ENCODE data around the gene TMPRSS11F.

TMPRSS11F gene

DNA sequence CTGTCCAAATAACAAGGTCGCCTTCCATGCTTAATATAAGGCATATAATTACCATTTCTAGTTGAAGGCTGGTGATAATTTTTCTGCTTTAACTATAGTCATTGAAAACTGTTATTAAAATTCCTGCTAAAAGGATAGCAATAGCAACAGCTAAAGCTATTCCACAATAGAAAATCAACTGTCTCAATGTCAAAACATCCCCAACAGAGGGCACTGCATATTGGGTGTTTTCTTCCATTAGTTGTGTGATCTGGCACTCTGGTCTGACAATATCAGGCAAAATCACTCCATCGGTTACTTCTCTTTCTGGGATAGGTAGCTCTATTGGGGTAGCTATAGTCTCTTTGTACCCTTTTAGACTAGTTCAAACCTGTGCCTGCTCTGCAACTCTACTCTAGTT, 53.5 kb downstream of the TMPRSS11F start:
- no peak for DNase-seq

GRCh38 chr4:68074397-68074796, 55.3 kb downstream of the TMPRSS11F start:
- DNase-seq = no peak

- no peak for DNase-seq
These were observed 59.4 kb downstream of the TMPRSS11F start for GRCh38 chr4:68070302-68070701.

DNA sequence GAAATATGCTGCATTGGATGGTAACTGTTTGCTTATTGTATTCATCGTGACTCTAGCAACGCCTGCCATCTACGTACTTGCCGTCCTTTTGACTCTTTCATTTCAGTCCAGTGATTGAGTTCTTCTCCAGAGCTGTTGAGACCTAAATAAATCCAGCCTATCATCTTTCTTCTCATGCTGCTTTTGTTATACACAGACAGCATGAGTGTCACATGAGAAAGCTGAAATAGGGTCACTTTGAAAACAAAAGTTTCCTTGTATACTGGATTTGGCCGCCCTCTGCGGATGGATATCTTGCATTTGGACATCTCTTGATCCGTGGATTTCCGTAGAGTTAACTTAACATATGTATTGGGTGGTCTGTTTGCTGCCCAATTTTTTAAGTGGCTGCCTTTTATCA, 67.2 kb downstream of the TMPRSS11F start:
- DNase-seq = no peak

DNA sequence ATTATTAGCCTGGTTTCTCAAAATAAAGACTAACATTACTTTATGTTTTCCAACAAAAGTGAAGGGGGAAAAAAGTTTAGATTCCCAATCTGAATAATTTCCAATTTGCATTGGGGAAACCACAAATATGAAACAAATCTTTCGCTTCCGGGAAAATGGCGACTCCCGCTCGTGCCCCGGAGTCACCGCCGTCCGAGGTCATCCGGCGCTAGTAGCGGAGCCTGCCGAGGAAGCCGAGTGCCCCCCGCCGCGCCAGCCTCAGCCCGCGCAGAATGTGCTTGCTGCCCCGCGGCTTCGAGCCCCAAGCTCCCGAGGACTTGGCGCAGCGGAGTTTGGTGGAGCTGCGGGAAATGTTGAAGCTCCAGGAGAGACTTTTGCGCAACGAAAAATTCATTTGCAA, 91.4 kb downstream of the TMPRSS11F start:
- no peak for DNase-seq

- DNase-seq = no peak
These were observed 108.5 kb downstream of the TMPRSS11F start for GRCh38 chr4:68021185-68021584.

DNA sequence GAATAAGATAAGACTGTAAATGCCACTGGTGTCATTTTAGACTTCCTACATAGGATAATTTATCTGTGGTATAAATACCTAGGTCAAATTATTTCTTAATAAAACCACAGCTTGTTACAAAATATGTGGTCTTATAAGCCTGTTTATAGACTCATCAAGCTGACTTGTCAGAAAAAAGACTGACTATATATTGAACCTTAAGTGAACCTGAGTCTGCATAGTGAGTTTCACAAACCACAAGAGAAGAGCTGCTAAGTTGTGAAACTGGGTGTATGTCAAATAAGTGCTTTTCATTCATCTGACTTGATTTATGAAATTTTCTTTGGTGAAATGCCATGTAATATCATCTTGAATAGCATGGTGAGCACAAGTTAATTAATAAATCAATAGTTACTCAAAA, 118.0 kb downstream of the TMPRSS11F start:
- no peak for DNase-seq

Measured in T-helper 2 cell (primary cell).